Panc1 (cell line): ENCODE data around the gene B3GLCT.

Source experiments
- POLR2AphosphoS5 ChIP-seq: IDR thresholded peaks from 2 replicates; pipeline ENCODE4 v1.6.1; 2012; ENCODE audit warnings: mild to moderate bottlenecking, low read depth, low read length, moderate library complexity
- TF ChIP-seq, protein P1 (sequence below): fragments of 450-650 bp; IDR thresholded peaks from 2 replicates; pipeline ENCODE4 v1.5.1; 2017; ENCODE audit warnings: mild to moderate bottlenecking

- TF ChIP-seq, protein P1, sequence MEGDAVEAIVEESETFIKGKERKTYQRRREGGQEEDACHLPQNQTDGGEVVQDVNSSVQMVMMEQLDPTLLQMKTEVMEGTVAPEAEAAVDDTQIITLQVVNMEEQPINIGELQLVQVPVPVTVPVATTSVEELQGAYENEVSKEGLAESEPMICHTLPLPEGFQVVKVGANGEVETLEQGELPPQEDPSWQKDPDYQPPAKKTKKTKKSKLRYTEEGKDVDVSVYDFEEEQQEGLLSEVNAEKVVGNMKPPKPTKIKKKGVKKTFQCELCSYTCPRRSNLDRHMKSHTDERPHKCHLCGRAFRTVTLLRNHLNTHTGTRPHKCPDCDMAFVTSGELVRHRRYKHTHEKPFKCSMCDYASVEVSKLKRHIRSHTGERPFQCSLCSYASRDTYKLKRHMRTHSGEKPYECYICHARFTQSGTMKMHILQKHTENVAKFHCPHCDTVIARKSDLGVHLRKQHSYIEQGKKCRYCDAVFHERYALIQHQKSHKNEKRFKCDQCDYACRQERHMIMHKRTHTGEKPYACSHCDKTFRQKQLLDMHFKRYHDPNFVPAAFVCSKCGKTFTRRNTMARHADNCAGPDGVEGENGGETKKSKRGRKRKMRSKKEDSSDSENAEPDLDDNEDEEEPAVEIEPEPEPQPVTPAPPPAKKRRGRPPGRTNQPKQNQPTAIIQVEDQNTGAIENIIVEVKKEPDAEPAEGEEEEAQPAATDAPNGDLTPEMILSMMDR: no peak
- no peak for TF ChIP-seq POLR2AphosphoS5
These were observed 38.8 kb upstream of the B3GLCT start for GRCh38 chr13:31160857-31161556.
